SKM-1 treated with dmso at 0.1 percent for 144 hours (cell line): Measurements from ENCODE around the gene XPNPEP2.

Source experiments
- DNase-seq: peaks from one replicate; lab custom pipeline; 2025; ENCODE audit not compliant: unreplicated experiment; lab: John Stamatoyannopoulos, UW

Gene XPNPEP2

GRCh38 chrX:129749069-129749468 is 10.3 kb downstream of the XPNPEP2 start:
- DNase-seq: no peak

DNA sequence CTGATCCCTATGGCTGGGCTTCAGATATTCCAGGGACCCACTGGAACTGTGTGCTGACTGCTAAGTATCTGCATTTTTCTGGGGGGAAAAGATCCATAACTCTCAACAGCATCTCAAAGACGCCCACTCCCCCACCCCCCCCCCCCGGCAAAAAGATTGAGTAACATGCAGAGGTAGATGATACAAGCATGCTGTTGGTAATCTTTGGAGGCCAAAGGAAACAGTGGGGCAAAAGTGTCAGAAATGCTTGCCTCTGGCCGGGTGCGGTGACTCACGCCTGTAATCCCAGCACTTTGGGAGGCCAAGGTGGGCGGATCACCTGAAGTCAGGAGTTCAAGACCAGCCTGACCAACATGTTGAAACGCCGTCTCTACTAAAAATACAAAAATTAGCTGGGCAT is 12.2 kb downstream of the XPNPEP2 start:
- DNase-seq: no peak

DNA sequence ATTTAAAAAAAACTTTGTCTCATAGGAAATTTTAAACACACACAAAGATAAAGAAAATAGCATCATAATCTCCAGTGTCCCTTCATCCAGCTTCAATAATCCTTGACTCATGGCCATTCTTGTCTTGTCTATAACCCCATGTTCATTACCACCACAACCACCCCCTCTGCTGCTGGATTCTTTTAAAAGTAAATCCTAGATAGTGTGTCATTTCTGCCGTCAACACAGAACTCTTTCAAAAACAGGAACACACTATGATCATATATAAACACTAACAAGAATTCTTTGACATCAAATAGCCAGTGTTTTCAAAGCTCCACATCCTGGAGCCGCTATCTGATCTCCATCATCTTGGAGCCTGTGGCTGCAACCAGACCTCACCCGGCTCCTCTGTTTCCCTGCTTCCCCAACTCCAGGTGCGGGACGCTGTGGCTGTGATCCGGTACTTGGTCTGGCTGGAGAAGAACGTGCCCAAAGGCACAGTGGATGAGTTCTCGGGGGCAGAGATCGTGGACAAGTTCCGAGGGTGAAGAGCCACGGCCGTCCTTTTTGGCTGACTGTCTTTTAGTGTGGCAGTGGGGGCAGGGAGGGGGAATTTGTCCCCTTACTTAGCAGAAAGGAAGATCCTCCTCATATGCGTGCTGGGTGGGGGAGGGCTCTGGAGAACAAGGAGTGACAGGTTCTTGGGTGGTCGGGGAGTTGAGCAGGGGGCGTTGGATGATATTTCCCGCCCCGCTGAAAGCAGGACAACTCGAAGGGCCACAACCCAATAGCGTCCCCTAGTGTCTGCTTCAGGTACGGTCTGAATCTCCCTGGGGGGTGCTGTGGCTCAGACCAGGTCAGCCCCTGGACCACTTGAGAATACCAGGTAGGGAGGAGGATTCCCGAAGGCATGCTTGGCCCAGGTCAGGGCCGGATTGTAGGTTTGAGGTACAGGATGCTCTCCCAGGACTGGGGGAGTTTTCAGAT is 15.6 kb downstream of the XPNPEP2 start:
- no peak for DNase-seq

DNA sequence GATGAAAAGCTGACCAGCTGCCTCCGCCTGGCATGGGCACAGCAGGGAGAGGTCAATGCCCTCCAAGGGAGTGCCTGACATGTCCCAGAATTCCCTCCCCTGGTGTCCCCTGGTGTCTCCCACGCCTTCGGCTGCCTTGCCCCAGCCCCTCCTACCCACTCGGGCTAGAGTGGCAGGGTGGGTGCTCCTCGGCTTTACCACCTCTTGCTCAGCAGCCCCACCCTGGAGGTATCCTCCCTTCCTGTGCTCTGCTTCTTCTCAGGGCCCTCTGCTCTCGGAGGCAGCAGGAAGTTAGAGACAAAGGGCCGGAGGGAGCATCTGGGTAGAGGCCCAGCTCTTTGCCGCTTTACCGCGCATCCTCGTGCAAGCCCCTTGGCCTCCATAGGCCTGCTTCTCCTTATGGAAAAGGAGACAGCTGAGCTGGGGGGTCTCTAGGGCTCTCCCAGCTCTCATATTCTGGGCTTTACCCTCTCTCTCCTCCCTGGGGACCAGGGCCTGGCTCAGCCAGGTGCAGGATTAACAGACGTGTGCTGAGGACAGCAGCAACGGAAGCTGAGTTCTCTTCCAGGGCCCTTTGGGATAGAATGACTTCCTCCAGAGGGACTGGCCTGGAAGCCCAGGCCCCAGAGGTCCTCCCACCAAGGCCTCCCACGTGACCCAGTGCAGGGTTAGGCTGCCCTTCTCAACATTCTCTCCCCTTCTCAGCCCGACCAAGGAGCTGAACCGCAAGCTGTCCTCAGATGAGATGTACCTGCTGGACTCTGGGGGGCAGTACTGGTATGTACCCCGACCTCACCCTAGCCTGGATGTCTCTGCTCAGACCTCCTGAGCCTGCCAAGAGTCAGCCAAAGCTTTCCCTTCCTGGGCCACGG is 17.2 kb downstream of the XPNPEP2 start:
- DNase-seq: no peak

DNA sequence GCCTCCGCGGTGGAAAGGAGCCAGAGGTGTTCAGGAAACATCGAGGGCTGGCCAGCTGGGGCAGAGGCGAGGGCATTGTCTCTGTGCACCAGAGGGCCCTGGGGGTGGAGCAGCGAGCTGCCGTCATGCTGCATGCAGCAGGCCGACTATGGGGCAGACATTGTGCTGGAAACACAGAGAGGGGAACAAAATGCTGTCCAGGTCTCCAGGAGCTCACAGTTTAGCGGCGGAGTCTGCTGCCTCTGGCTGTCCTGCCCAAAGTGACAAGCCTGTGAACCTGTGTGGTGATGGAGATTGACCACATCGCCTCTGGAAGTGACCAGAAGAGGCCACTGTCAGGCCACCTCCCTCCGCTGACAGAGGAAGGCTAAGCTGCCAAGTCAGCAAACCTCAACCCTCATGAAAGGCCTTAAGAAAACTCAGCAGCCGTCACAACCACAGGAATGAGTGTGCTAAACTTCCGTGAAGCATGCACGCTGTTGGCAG is 20.8 kb downstream of the XPNPEP2 start:
- DNase-seq: peak; percentile 6

GRCh38 chrX:129760155-129760554 is 21.4 kb downstream of the XPNPEP2 start:
- no peak for DNase-seq

DNA sequence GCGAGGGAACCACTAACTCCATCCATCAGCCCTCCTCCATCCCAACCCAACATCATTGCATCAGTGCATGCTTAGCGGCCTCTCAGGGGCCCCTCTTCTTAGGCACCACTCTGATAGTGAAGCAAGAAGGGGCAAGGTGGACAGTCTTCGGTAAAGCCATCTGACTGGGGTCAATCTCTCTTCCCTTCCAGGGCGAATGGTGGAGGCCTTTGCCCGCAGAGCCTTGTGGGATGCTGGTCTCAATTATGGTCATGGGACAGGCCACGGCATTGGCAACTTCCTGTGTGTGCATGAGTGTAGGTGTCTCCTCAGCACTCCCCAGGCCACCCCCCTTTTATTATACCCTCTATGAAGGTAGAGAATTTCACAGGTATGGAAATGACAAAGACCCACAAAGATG is 22.2 kb downstream of the XPNPEP2 start:
- no peak for DNase-seq

DNA sequence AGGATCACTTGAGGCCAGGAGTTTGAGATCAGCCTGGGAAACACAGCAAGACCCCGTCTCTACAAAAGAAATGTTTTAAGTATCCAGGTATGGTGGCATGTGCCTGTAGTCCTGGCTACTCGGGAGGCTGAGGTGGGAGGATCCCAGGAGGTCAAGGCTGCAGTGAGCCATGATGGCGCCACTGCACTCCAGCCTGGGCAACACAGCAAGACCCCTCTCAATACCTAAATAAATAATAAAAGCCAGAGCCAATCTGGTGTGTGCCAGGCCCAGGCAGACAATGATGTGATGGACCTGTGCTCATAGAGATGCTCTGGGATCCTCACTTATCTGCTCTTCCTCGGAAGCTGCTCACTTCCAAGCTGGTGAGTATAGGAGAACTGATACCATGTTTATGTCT is 22.8 kb downstream of the XPNPEP2 start:
- no peak for DNase-seq

- no peak for DNase-seq
Measured at GRCh38 chrX:129762448-129762847, 23.7 kb downstream of the XPNPEP2 start.

DNA sequence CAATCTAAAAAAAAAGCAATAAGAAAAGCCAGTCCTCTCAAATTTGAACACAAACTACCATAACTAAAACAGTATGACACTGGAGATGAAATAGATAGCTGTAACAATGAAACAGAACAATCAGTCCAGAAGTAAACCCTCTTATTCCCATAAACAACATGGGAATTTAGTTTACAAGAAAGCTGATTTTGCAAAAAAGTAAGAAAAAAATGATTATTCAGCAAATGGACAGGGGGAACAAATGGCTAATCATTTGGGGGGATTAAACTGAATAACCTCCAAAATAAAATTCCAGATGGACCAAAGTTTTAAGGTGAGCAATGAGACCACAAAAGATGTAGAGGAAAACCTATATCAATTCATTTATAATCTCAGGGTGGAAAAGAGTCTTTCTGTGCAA is 24.9 kb downstream of the XPNPEP2 start:
- DNase-seq: no peak

DNA sequence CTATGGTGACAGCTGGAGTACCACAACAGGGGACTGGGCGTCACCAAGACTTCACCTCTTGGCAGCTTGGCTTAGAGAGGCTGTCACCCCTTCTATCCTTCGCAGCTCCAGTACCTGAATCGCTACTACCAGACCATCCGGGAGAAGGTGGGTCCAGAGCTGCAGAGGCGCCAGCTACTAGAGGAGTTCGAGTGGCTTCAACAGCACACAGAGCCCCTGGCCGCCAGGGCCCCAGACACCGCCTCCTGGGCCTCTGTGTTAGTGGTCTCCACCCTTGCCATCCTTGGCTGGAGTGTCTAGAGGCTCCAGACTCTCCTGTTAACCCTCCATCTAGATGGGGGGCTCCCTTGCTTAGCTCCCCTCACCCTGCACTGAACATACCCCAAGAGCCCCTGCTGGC is 29.4 kb downstream of the XPNPEP2 start:
- no peak for DNase-seq

DNA sequence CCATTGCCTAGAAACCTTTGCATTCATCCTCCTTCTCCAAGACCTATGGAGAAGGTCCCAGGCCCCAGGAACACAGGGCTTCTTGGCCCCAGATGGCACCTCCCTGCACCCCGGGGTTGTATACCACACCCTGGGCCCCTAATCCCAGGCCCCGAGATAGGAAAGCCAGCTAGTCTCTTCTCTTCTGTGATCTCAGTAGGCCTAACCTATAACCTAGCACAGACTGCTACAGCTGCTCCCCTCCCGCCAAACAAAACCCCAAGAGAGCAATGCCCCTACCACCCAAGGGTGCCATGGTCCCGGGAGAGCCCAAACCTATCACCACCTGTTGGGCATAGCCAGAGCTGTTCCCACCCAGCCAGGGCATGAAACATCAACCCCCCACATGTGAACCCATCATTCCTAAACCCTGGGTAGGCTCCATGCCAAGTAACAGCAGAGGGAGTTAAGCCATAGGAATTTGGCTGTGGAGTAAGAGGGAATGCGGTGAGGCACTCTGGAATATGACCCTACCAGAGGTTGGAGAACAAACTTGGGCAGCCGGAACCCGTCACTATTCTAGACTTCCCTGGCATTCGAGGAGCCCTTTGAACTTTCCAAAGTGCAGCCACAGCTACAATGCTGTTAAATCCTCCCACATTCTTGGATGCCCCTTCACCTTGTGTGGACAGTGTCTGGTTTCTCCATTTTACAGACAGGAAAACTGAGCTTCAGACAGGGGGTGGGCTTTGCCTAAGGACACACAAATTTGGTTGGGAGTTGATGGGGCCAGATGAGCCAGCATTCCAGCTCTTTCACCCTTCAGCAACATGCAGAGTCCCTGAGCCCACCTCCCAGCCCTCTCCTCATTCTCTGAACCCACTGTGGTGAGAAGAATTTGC is 30.0 kb downstream of the XPNPEP2 start:
- DNase-seq: no peak

DNA sequence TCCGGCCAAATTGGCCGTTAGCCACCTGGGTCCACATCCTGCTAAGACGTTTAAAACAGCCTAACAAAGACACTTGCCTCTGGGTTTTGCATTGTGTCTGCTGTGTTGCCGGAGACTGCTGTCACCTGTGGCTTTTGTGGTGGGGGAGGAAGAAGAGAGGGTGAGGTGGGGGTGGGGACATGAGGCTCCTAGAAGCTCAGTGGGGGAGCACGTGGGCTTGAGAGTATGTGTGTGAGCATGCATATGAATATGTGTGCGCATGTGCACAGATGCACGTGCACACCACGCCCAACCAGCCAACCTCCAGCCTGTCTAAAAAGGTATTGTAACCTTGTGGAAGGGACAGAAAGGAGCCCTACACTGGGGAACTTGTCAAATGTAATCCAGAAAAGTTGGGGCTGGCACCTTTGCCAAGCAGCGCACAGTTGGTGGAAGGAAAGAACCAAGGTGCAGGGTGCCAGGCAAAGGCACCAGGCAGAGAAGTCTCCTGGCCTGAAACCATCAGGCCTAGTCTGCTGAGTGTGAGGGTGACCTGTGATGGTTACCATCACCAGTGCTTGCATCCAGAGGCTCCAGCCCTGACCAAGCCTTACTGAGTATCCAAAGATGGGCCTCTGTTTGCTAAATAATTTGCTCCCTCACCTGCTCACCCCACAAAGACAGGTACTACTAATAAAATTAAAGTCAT is 30.8 kb downstream of the XPNPEP2 start:
- no peak for DNase-seq

- DNase-seq: no peak
Measured at GRCh38 chrX:129771266-129771995, 32.7 kb downstream of the XPNPEP2 start.

DNA sequence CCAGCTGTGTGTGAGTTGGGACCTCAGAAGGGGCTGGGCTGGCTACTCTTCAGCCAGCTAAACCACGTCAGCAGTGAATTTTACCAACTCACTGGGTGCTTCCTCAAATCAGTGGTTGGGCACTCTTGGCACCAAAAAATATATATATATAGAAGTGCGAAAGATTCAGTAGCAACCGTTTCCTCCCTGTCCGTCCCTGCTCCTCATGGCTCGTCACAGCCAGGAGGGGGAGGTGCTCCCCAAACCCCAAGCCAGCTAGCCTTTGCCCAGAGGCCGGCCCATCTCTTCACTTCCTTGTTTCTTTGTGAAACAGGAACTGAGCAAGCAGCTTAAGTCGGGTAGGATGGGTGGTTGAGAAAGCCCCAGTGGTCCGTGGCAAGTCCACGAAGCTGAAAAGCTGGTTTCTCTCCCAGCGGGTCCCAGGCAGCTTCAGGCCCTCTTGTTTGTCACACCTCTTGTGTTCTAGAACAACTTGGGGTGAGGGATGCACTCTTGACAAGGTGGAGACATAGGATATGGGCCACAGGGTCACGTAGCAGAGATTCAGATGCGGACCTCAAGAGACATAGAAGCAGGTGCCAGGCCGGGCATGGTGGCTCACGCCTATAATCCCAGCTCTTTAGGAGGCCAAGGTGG is 34.1 kb downstream of the XPNPEP2 start:
- peak; percentile 91 for DNase-seq

- no peak for DNase-seq
Measured at GRCh38 chrX:129773649-129774458, 35.1 kb downstream of the XPNPEP2 start.

GRCh38 chrX:129777218-129778030 is 38.6 kb downstream of the XPNPEP2 start:
- DNase-seq: peak; percentile 55
